Forelimb muscle (tissue), 1 donor: ENCODE measurements around the gene LIN28B. TPM values are rescaled to one million over a fixed set of nuclear protein-coding genes. Genes with fewer than 3 reads are reported as not detected.

Experiments used
- DNase-seq: peaks from one replicate; pipeline ENCODE4 v3.0.0-alpha.2; 2013; ENCODE audit warnings: low read depth
- polyA plus RNA-seq: library from polyadenylated mRNA; unstranded; fragments of 120-200 nt; gene quantifications from one replicate; pipeline ENCODE4 v1.2.1, GENCODE V29; 2013; ENCODE audit not compliant: insufficient read length

The LIN28B gene
- polyA plus RNA-seq, 1 donor = 0.05 TPM

- no peak for DNase-seq
Measured at GRCh38 chr6:105109955-105110895, 153.3 kb downstream of the LIN28B start.

GRCh38 chr6:105111105-105111504 is 154.2 kb downstream of the LIN28B start:
- DNase-seq = no peak

DNA sequence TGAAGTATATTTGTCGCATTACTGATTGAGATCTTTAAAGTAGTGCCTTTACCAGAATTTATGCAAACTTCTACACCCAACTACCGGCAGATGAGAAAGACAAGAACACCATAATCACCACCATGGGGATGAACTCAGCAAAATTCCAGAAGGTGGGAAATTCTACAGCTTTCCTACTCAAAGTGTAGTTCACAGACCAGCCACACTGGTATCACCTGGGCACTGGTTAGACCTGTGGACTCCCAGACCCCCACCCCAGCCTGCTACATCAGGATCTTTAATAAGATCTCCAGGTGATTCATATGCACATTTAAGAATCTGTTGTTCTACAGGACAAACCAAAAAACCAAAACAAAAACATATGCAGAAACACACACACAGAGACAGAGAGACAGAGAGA is 155.0 kb downstream of the LIN28B start:
- no peak for DNase-seq

- DNase-seq = no peak
Measured at GRCh38 chr6:105112577-105112976, 155.7 kb downstream of the LIN28B start.

DNA sequence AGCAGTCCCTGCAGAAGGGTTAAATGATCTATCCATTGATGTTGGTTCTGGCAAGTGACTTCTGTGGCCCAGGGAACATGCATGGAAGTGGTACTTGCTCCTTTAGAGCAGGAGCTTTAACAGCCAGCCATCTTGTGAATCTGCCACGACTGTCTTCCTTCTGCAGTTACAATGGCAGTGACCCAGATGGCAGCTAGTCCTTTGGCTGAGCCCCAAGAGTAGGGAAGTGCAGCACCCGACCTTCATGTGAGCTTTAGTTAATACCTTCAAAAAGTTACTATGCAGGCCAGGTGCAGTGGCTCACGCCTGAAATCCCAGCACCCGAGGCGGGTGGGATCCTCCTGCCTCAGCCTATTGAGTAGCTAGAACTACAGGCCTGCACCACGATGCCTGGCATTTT is 156.5 kb downstream of the LIN28B start:
- DNase-seq = no peak

DNA sequence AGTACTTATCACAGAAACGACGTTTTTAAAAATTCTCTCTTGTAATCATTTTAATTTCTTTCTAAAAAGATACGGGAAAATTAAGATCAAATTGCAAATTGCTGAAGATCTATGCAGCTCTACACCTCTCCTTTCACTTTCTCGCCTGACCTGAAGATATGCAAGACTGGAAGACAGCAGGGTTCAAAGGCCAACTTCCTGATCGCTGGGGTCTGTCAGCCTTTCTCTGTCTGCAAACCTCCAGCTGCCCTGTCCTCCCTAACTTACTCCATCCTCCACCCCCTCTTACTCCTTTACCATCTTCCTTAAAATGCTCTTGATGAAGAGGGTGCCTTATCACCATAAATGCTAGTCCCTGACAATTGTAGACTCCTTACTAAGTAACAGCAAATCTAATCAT is 159.2 kb downstream of the LIN28B start:
- DNase-seq = no peak

- DNase-seq = no peak
Measured at GRCh38 chr6:105120570-105120969, 163.7 kb downstream of the LIN28B start.

DNA sequence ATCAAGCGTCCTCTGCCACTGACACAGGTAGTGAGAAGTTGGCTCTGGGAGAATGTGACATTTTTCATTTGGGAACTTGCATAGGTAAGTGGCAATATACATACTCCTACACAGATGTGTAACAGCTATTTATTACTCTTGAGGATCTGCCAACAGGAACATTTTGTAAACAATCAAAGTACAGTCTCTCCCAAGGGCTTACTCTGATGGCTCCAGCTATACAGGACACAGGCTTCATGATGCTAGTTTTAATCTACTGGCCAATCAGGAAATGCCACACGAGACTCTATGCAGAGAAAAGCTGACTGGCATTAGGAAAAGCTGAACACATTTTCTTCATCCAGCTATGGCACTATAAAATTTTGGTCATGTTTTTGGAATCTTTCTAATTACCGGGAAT is 165.1 kb downstream of the LIN28B start:
- DNase-seq = no peak

GRCh38 chr6:105122717-105123116 is 165.8 kb downstream of the LIN28B start:
- no peak for DNase-seq

Other genes with a start within 250 kb of the LIN28B start
- gene HACE1, start 97.2 kb upstream of the LIN28B start, polyA plus RNA-seq = 9.9 TPM
- 80.4 TPM for gene POPDC3, start 222.9 kb downstream of the LIN28B start, polyA plus RNA-seq